RWPE2 (cell line): Measurements from ENCODE around the gene CSRP2.

ENCODE experiments used
- ATAC-seq: fragments of 200-7000 bp; cut with Tn5 transposase; 3 replicates; pipeline ENCODE4 v1.9.1; 2021; ENCODE audit warnings: low read depth
- DNase-seq: peaks from one replicate; pipeline ENCODE4 v3.0.0-alpha.2; 2020; ENCODE audit warnings: low spot score
- H3K27ac ChIP-seq: fragments of 450-650 bp; 2 replicates; pipeline ENCODE4 v1.5.1; 2017; ENCODE audit warnings: mild to moderate bottlenecking; ENCODE audit not compliant: poor library complexity, severe bottlenecking
- H3K27me3 ChIP-seq: fragments of 250-450 bp; sonication (Bioruptor Pico); 2 replicates; pipeline ENCODE4 v1.5.1; 2021; ENCODE audit warnings: mild to moderate bottlenecking, moderate library complexity; ENCODE audit not compliant: insufficient read depth, poor library complexity, severe bottlenecking
- H3K36me3 ChIP-seq: fragments of 250-450 bp; sonication (Bioruptor Pico); 2 replicates; pipeline ENCODE4 v1.5.1; 2020; ENCODE audit warnings: low read depth, mild to moderate bottlenecking, moderate library complexity
- H3K4me1 ChIP-seq: fragments of 250-450 bp; sonication (Bioruptor Pico); 2 replicates; pipeline ENCODE4 v1.5.1; 2021; ENCODE audit warnings: mild to moderate bottlenecking, moderate library complexity; ENCODE audit not compliant: insufficient read depth, poor library complexity, severe bottlenecking
- H3K4me3 ChIP-seq: fragments of 250-450 bp; sonication (Bioruptor Pico); 2 replicates; pipeline ENCODE4 v1.5.1; 2021; ENCODE audit warnings: mild to moderate bottlenecking, moderate library complexity; ENCODE audit not compliant: severe bottlenecking
- H3K9me3 ChIP-seq: fragments of 250-450 bp; sonication (Bioruptor Pico); 2 replicates; pipeline ENCODE4 v1.5.1; 2021; ENCODE audit warnings: mild to moderate bottlenecking, moderate library complexity; ENCODE audit not compliant: severe bottlenecking
- CTCF ChIP-seq: fragments of 450-650 bp; IDR thresholded peaks from one replicate; pipeline ENCODE4 v1.5.1; 2017; ENCODE audit warnings: mild to moderate bottlenecking, moderate library complexity; ENCODE audit not compliant: poor library complexity, severe bottlenecking

CSRP2 gene

DNA sequence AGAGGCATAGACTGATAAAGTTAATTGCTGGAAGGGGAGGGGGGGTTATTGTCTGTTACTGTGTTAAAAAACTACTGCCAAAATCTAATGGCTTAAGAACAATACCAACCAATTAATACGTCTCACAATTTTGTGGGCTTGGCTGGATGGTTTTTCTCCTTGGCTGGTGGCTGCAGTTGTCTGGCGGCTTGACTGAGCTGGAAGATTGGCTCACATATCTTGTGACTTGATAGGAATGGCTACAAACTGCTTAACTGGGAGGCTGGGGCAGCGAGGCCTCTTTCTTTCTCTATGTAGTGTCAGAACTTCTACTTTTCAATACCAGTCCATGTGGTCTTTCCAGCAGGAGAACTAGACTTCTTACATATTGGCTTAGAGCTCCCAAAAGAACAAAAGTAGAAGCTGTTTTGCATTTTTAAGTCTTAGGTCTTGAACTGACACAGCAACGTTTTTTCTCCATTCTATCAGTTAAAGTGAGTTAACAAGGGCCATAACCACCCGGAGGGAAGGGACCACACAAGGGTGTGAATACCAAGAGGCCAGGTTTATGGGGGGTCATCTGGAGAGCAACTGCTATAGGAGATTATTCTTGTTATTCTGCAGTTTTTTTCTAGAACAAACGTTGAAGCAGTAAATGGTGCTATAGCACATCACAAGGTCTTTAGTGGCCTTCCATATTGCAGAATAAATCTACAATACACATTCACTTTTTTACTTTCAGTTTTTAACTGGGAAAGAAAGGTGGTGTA, 68.0 kb downstream of the CSRP2 start:
- ATAC-seq, result no peak
- no peak for DNase-seq
- no peak overlapping the region for H3K4me3 ChIP-seq
- H3K27me3 ChIP-seq, result no peaks in the 10 kb centered on the region
- peaks cover 63% of the 10 kb centered on the region for H3K36me3 ChIP-seq
- H3K27ac ChIP-seq, result no peak overlapping the region
- H3K4me1 ChIP-seq, result no peaks in the 10 kb centered on the region
- TF ChIP-seq CTCF, result no peak
- H3K9me3 ChIP-seq, result no peaks in the 10 kb centered on the region
